HepG2 (cell line): ENCODE results near the gene TAT. TPM values are rescaled to one million over a fixed set of nuclear protein-coding genes. Genes with fewer than 3 reads are reported as not detected.

Source experiments
- ATF1 ChIP-seq: IDR thresholded peaks from 2 replicates; pipeline ENCODE4 v1.6.1; 2016; ENCODE audit warnings: mild to moderate bottlenecking, control low read depth
- CENPT ChIP-seq: sonication (generic); formaldehyde crosslinking; IDR thresholded peaks from 2 replicates; pipeline ENCODE4 v1.8.0; 2022; ENCODE audit warnings: low read depth, mild to moderate bottlenecking, moderate library complexity, missing genetic modification reagents
- DR1 ChIP-seq: sonication (generic); formaldehyde crosslinking; IDR thresholded peaks from 2 replicates; pipeline ENCODE4 v1.8.0; 2021; ENCODE audit warnings: mild to moderate bottlenecking, missing genetic modification reagents, inconsistent platforms
- HIC2 ChIP-seq: sonication (generic); formaldehyde crosslinking; IDR thresholded peaks from 2 replicates; pipeline ENCODE4 v1.9.0; 2022; ENCODE audit warnings: low read depth, missing genetic modification reagents
- HNF4G ChIP-seq, 2 experiments: sonication (generic) in 1 of 2; formaldehyde crosslinking in 1 of 2; IDR thresholded peaks; 2 replicates each; pipeline versions ENCODE4 v1.4.0 to v1.6.1; 2011 to 2020; ENCODE audit warnings: borderline replicate concordance in 2 of 2, low read depth in 2 of 2, mild to moderate bottlenecking in 2 of 2, low read length in 1 of 2, missing genetic modification reagents in 1 of 2, moderate library complexity in 1 of 2
- HNRNPH1 ChIP-seq: fragments of 200-400 bp; formaldehyde crosslinking; optimal IDR thresholded peaks from 2 replicates; pipeline ENCODE3; 2017; ENCODE audit warnings: mild to moderate bottlenecking, low read depth, low read length
- IKZF4 ChIP-seq: sonication (generic); formaldehyde crosslinking; IDR thresholded peaks from 2 replicates; pipeline ENCODE4 v1.5.1; 2020; ENCODE audit warnings: borderline replicate concordance, mild to moderate bottlenecking, low read depth, missing genetic modification reagents; ENCODE audit errors: not compliant biosample characterization
- IRF9 ChIP-seq: sonication (generic); formaldehyde crosslinking; IDR thresholded peaks from 2 replicates; pipeline ENCODE4 v1.8.0; 2022; ENCODE audit warnings: missing genetic modification reagents, mild to moderate bottlenecking, borderline replicate concordance
- MAX ChIP-seq: IDR thresholded peaks from 2 replicates; pipeline ENCODE4 v1.6.1; 2012; ENCODE audit warnings: inconsistent platforms
- NKX3-1 ChIP-seq: sonication (generic); formaldehyde crosslinking; IDR thresholded peaks from 2 replicates; pipeline ENCODE4 v1.5.0; 2020; ENCODE audit warnings: missing genetic modification reagents
- NR2C2 ChIP-seq: sonication (generic); formaldehyde crosslinking; IDR thresholded peaks from 2 replicates; pipeline ENCODE4 v1.4.0; 2020; ENCODE audit warnings: missing genetic modification reagents, mild to moderate bottlenecking, moderate library complexity, borderline replicate concordance
- NRL ChIP-seq: sonication (generic); formaldehyde crosslinking; IDR thresholded peaks from 2 replicates; pipeline ENCODE4 v1.5.0; 2020; ENCODE audit warnings: missing genetic modification reagents, mild to moderate bottlenecking, moderate library complexity, borderline replicate concordance
- RAD21 ChIP-seq: fragments of 450-650 bp; formaldehyde crosslinking; IDR thresholded peaks from 2 replicates; pipeline ENCODE4 v1.5.0; 2020; ENCODE audit warnings: mild to moderate bottlenecking
- SIX1 ChIP-seq: sonication (generic); formaldehyde crosslinking; IDR thresholded peaks from 2 replicates; pipeline ENCODE4 v1.4.0; 2020; ENCODE audit warnings: missing genetic modification reagents, borderline replicate concordance
- SRY ChIP-seq: sonication (generic); formaldehyde crosslinking; IDR thresholded peaks from 2 replicates; pipeline ENCODE4 v1.8.0; 2022; ENCODE audit warnings: mild to moderate bottlenecking, missing genetic modification reagents
- ZFP37 ChIP-seq: sonication (generic); formaldehyde crosslinking; IDR thresholded peaks from 2 replicates; pipeline ENCODE4 v1.4.0; 2020; ENCODE audit warnings: missing genetic modification reagents, borderline replicate concordance
- ZNF224 ChIP-seq: sonication (generic); formaldehyde crosslinking; IDR thresholded peaks from 2 replicates; pipeline ENCODE4 v1.5.0; 2020; ENCODE audit warnings: mild to moderate bottlenecking, missing genetic modification reagents
- ZNF281 ChIP-seq: sonication (generic); formaldehyde crosslinking; IDR thresholded peaks from 2 replicates; pipeline ENCODE4 v1.4.0; 2020; ENCODE audit warnings: missing genetic modification reagents, borderline replicate concordance
- ZNF382 ChIP-seq: sonication (generic); formaldehyde crosslinking; IDR thresholded peaks from 2 replicates; pipeline ENCODE4 v1.5.0; 2020; ENCODE audit warnings: missing genetic modification reagents, mild to moderate bottlenecking, borderline replicate concordance
- ZNF678 ChIP-seq: sonication (generic); formaldehyde crosslinking; IDR thresholded peaks from 2 replicates; pipeline ENCODE4 v1.4.0; 2020; ENCODE audit warnings: mild to moderate bottlenecking, missing genetic modification reagents
- ZNF891 ChIP-seq: sonication (generic); formaldehyde crosslinking; IDR thresholded peaks from 2 replicates; pipeline ENCODE4 v1.5.0; 2020; ENCODE audit warnings: mild to moderate bottlenecking, missing genetic modification reagents
- ZXDC ChIP-seq: sonication (generic); formaldehyde crosslinking; IDR thresholded peaks from 2 replicates; pipeline ENCODE4 v1.5.0; 2020; ENCODE audit warnings: mild to moderate bottlenecking, missing genetic modification reagents
- polyA plus RNA-seq, 8 experiments: library from polyadenylated mRNA; depleted of rRNA in 3 of 8; stranded (reverse) in 7 of 8; unstranded in 1 of 8; fragments of >200 nt; fragmentation: Illumina TruSeq in 4 of 8; extraction: Trizol in 4 of 8; gene quantifications; 2 replicates each; pipeline versions ENCODE4 v1.2.1 to v1.2.3, GENCODE V29; 2011 to 2016; ENCODE audit warnings: low read depth in 4 of 8, missing spikeins in 1 of 8, mixed read lengths in 1 of 8; ENCODE audit not compliant: insufficient read depth in 1 of 8
- total RNA-seq, 5 experiments: library from RNA; depleted of rRNA; stranded (reverse); fragments of >200 nt; fragmentation: Illumina TruSeq; extraction: Trizol; gene quantifications; 2 replicates each; pipeline ENCODE4 v1.2.3, GENCODE V29; 2016; ENCODE audit warnings: low read depth in 1 of 5

Gene TAT
- total and polyA plus RNA-seq, 2 of the 13 experiments (the other 11 are each of a cell fraction or from before 2014, with no cell fraction given): 1.6 to 5.8 TPM

- TF ChIP-seq ZNF281 (CRISPR knock-in tag) (peak; percentile 8; the same call in 1 of the 2 replicates), HNRNPH1 (no peak), ZNF891 (no peak), DR1 (no peak), NR2C2 (no peak), MAX (no peak), HNF4G (IDR thresholded peaks at IDR 0.05; ENCODE audit: borderline replicate concordance, low read depth, low read length) (peak; percentile 66), HNF4G (CRISPR knock-in tag; IDR thresholded peaks at IDR 0.05; ENCODE audit: borderline replicate concordance, low read depth) (peak; percentile 71; the same call in 1 of the 2 replicates), ATF1 (no peak), RAD21 (no peak), IKZF4 (CRISPR knock-in tag) (no peak), HIC2 (CRISPR knock-in tag) (no peak), CENPT (no peak), ZNF224 (CRISPR knock-in tag) (no peak), NRL (CRISPR knock-in tag) (no peak), SRY (CRISPR knock-in tag) (no peak), ZFP37 (CRISPR knock-in tag) (no peak), IRF9 (CRISPR knock-in tag) (no peak), ZNF678 (CRISPR knock-in tag) (no peak), ZXDC (CRISPR knock-in tag) (no peak), ZNF382 (CRISPR knock-in tag) (no peak), SIX1 (no peak), NKX3-1 (CRISPR knock-in tag) (no peak)
Observed at GRCh38 chr16:71623597-71623996, 46.7 kb upstream of the TAT start (continued).
